CD14-positive monocyte (primary cell): ENCODE data around the gene FAM13A. TPM values are rescaled to one million over a fixed set of nuclear protein-coding genes. Genes with fewer than 3 reads are reported as not detected.

Source experiments
- DNase-seq, 3 donors: peaks; one replicate each; pipeline ENCODE4 v3.0.0-alpha.2; 2011 to 2022
- H2AFZ ChIP-seq: 2 replicates; pipeline ENCODE4 v1.6.0; 2012; ENCODE audit warnings: mild to moderate bottlenecking, low read depth, low read length, inconsistent platforms; ENCODE audit not compliant: insufficient read depth, poor library complexity, severe bottlenecking
- H3K27ac ChIP-seq, 2 donors: 1 replicate in 1 of 2; 2 replicates in 1 of 2; pipeline ENCODE4 v1.5.1; 2012 to 2013; ENCODE audit warnings: low read length in 2 of 2, control low read depth in 1 of 2, inconsistent platforms in 1 of 2, low read depth in 1 of 2, mild to moderate bottlenecking in 1 of 2
- H3K27me3 ChIP-seq, 2 donors: one replicate each; pipeline versions ENCODE4 v1.6.0 to v1.6.1; 2011 to 2013; ENCODE audit warnings: low read length in 2 of 2; ENCODE audit not compliant: control insufficient read depth in 2 of 2, insufficient read depth in 2 of 2
- H3K36me3 ChIP-seq, 2 donors: replicated peaks in 1 of 2; 1 replicate in 1 of 2; 2 replicates in 1 of 2; pipeline versions ENCODE4 v1.5.1 to v1.6.1; 2012 to 2013; ENCODE audit warnings: low read length in 2 of 2, control low read depth in 1 of 2, inconsistent platforms in 1 of 2, mild to moderate bottlenecking in 1 of 2; ENCODE audit not compliant: insufficient read depth in 2 of 2, control insufficient read depth in 1 of 2
- H3K4me1 ChIP-seq, 2 donors: 1 replicate in 1 of 2; 2 replicates in 1 of 2; pipeline versions ENCODE4 v1.5.1 to v1.6.1; 2012 to 2013; ENCODE audit warnings: low read length in 2 of 2, control low read depth in 1 of 2, inconsistent platforms in 1 of 2, mild to moderate bottlenecking in 1 of 2, moderate library complexity in 1 of 2; ENCODE audit not compliant: insufficient read depth in 2 of 2, control insufficient read depth in 1 of 2
- H3K4me2 ChIP-seq: replicated peaks from 2 replicates; pipeline ENCODE3; 2012; ENCODE audit warnings: low read length, moderate library complexity, mild to moderate bottlenecking; ENCODE audit not compliant: poor library complexity, severe bottlenecking; ENCODE audit errors: extremely low read depth
- H3K4me3 ChIP-seq, 3 experiments: fragments of 200-600 bp in 1 of 3; sonication (generic) in 1 of 3; replicated peaks in 1 of 3; 1 replicate in 2 of 3; 2 replicates in 1 of 3; pipeline ENCODE4 v1.5.1; 2011 to 2013; ENCODE audit warnings: low read length in 3 of 3, mild to moderate bottlenecking in 3 of 3, control low read depth in 2 of 3, low read depth in 2 of 3, inconsistent platforms in 1 of 3, moderate library complexity in 1 of 3
- H3K79me2 ChIP-seq: 2 replicates; pipeline ENCODE4 v1.6.0; 2012; ENCODE audit warnings: mild to moderate bottlenecking, control low read depth, inconsistent platforms, low read length, moderate library complexity; ENCODE audit not compliant: insufficient read depth
- H3K9ac ChIP-seq: 2 replicates; pipeline ENCODE4 v1.6.0; 2017; ENCODE audit warnings: low read length, mild to moderate bottlenecking; ENCODE audit not compliant: insufficient read depth, poor library complexity, severe bottlenecking
- H3K9me3 ChIP-seq, 2 donors: replicated peaks in 1 of 2; 1 replicate in 1 of 2; 2 replicates in 1 of 2; pipeline versions ENCODE4 v1.5.1 to v1.6.1; 2012 to 2013; ENCODE audit warnings: low read length in 2 of 2, control low read depth in 1 of 2; ENCODE audit not compliant: control insufficient read depth in 1 of 2, insufficient read depth in 1 of 2
- H4K20me1 ChIP-seq: 2 replicates; pipeline ENCODE4 v1.6.0; 2012; ENCODE audit warnings: mild to moderate bottlenecking, low read length, control low read depth, moderate library complexity; ENCODE audit not compliant: insufficient read depth
- H3K27ac Mint-ChIP-seq, 7 donors: one replicate each; pipeline ENCODE4 v1.8.0; 2020; ENCODE audit warnings: mild to moderate bottlenecking in 7 of 7, mixed read lengths in 7 of 7, moderate library complexity in 6 of 7, inconsistent platforms in 2 of 7
- H3K27me3 Mint-ChIP-seq, 3 donors: one replicate each; pipeline ENCODE4 v1.8.0; 2021 to 2022; ENCODE audit warnings: low read depth in 3 of 3, mild to moderate bottlenecking in 3 of 3, mixed read lengths in 3 of 3, moderate library complexity in 3 of 3, inconsistent platforms in 1 of 3
- H3K36me3 Mint-ChIP-seq, 2 donors: one replicate each; pipeline ENCODE4 v1.8.0; 2020; ENCODE audit warnings: mixed read lengths in 2 of 2, inconsistent platforms in 1 of 2, mild to moderate bottlenecking in 1 of 2
- H3K4me1 Mint-ChIP-seq: one replicate; pipeline ENCODE4 v1.8.0; 2020; ENCODE audit warnings: mild to moderate bottlenecking, mixed read lengths
- H3K4me3 Mint-ChIP-seq, 2 donors: one replicate each; pipeline ENCODE4 v1.8.0; 2020; ENCODE audit warnings: mild to moderate bottlenecking in 2 of 2, mixed read lengths in 2 of 2, moderate library complexity in 1 of 2
- H3K9me3 Mint-ChIP-seq, 7 donors: one replicate each; pipeline ENCODE4 v1.8.0; 2020 to 2022; ENCODE audit warnings: mixed read lengths in 7 of 7, mild to moderate bottlenecking in 6 of 7, moderate library complexity in 6 of 7, inconsistent platforms in 2 of 7
- WGBS: methylation state at CpG from one replicate; pipeline ENCODE4 v1.1.5; 2013; ENCODE audit warnings: missing lambda C conversion rate; ENCODE audit not compliant: insufficient coverage; 5-methylcytosine and 5-hydroxymethylcytosine counted together
- intact Hi-C, 2 donors: fragments of 100-400 bp; cut with micrococcal nuclease; formaldehyde crosslinking; loops; one replicate each; pipeline versions ENCODE4 v1.15.0 to v1.15.1; 2023
- polyA plus RNA-seq, 3 donors: library from polyadenylated mRNA; depleted of rRNA in 1 of 3; unstranded in 2 of 3; stranded (reverse) in 1 of 3; fragments of 300-500 nt in 2 of 3; fragments of >200 nt in 1 of 3; fragmentation: Illumina TruSeq in 2 of 3; gene quantifications; 1 replicate in 2 of 3; 2 replicates in 1 of 3; pipeline ENCODE4 v1.2.3, GENCODE V29; 2012 to 2021
- TF ChIP-seq, protein P1 (sequence below): fragments of 200-600 bp; IDR thresholded peaks from one replicate; pipeline ENCODE4 v1.8.0; 2022; ENCODE audit warnings: antibody characterized with exemption, mild to moderate bottlenecking

Gene FAM13A
- polyA plus RNA-seq, 3 donors: 5.3 to 20.0 (median 6.5) TPM

GRCh38 chr4:88794952-88795351 lies 262.0 kb downstream of the FAM13A start:
- no peak for DNase-seq
- Histone ChIP-seq H3K9ac (no peak overlapping the region), H3K4me3 (no peak overlapping the region), H3K4me2 (no peak overlapping the region), H3K27me3 (no peaks in the 10 kb centered on the region), H3K27ac (no peak overlapping the region), H3K9me3 (no peaks in the 10 kb centered on the region), H3K36me3 (peaks cover 12 to 35% of the 10 kb centered on the region in 2 donors), H3K79me2 (no peaks in the 10 kb centered on the region), H4K20me1 (peaks cover 41% of the 10 kb centered on the region), H3K4me1 (peaks cover 4 to 9% of the 10 kb centered on the region in 2 donors), H2AFZ (no peak overlapping the region)
- Mint-ChIP-seq H3K9me3 (peaks cover 0 to 3% (median 0%) of the 10 kb centered on the region in 7 donors), H3K4me1 (peaks cover 15% of the 10 kb centered on the region), H3K27me3 (no peaks in the 10 kb centered on the region), H3K27ac (no peak overlapping the region), H3K36me3 (peaks cover 40 to 45% of the 10 kb centered on the region in 2 donors), H3K4me3 (no peak overlapping the region)
- intact Hi-C loops: no loop called here
- TF ChIP-seq, protein P1, sequence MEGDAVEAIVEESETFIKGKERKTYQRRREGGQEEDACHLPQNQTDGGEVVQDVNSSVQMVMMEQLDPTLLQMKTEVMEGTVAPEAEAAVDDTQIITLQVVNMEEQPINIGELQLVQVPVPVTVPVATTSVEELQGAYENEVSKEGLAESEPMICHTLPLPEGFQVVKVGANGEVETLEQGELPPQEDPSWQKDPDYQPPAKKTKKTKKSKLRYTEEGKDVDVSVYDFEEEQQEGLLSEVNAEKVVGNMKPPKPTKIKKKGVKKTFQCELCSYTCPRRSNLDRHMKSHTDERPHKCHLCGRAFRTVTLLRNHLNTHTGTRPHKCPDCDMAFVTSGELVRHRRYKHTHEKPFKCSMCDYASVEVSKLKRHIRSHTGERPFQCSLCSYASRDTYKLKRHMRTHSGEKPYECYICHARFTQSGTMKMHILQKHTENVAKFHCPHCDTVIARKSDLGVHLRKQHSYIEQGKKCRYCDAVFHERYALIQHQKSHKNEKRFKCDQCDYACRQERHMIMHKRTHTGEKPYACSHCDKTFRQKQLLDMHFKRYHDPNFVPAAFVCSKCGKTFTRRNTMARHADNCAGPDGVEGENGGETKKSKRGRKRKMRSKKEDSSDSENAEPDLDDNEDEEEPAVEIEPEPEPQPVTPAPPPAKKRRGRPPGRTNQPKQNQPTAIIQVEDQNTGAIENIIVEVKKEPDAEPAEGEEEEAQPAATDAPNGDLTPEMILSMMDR: no peak

DNA sequence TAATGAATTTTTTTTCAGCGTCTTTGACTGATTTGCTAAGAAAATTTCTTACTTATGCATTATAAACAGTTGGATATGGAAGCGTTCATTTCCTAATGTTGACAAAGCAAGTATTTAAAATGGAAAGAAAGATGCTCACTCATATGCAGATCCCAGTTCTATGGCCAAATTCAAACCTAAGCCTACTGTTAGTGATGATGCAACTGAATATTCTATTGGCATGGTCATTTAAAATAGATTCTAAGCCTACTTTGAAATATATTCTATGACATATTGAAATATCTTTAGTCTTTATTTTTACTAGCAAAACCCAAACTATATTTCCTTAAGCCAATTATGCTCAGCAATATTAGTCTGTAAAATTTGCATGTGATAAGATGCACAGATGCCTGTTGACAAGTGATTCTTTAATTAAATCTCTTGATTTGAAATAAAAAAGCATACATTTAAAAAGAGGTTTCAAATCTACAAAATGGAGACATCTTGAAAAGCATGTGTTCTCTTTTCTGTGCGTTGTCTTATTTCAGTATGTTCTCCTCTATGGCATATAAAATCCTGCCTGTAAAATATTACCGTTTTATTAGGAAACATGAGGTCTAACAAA lies 262.8 kb downstream of the FAM13A start:
- peaks cover 40 to 48% of the 10 kb centered on the region in 2 donors for H3K36me3 Mint-ChIP-seq
- intact Hi-C loops: no loop called here

More for the DNA sequence above, 262.8 kb downstream of the FAM13A start:
- H3K27me3 ChIP-seq: no peaks in the 10 kb centered on the region
- H3K4me1 Mint-ChIP-seq: peaks cover 15% of the 10 kb centered on the region
- peaks cover 0 to 3% (median 0%) of the 10 kb centered on the region in 7 donors for H3K9me3 Mint-ChIP-seq
- H3K4me3 ChIP-seq: no peak overlapping the region
- no peaks in the 10 kb centered on the region for H3K9me3 ChIP-seq
- no peak for DNase-seq
- no peak overlapping the region for H3K4me3 Mint-ChIP-seq
- WGBS: no CpG with 5 or more reads among the region's 4 CpGs
- peaks cover 4 to 9% of the 10 kb centered on the region in 2 donors for H3K4me1 ChIP-seq
- H3K27ac ChIP-seq: no peak overlapping the region
- no peaks in the 10 kb centered on the region for H3K27me3 Mint-ChIP-seq
- no peak overlapping the region for H3K9ac ChIP-seq
- no peak overlapping the region for H3K4me2 ChIP-seq
- TF ChIP-seq, protein P1: no peak
- peaks cover 18 to 35% of the 10 kb centered on the region in 2 donors for H3K36me3 ChIP-seq
- peaks cover 36% of the 10 kb centered on the region for H4K20me1 ChIP-seq
- H3K27ac Mint-ChIP-seq: no peak overlapping the region
- no peaks in the 10 kb centered on the region for H3K79me2 ChIP-seq
- no peak overlapping the region for H2AFZ ChIP-seq
